Panc1 (cell line): ENCODE measurements around the gene ADRB1. TPM values are rescaled to one million over a fixed set of nuclear protein-coding genes. Genes with fewer than 3 reads are reported as not detected.

Experiments
- ATAC-seq: fragments of 200-7000 bp; cut with Tn5 transposase; 2 replicates; pipeline ENCODE4 v1.9.1; 2020; ENCODE audit warnings: mild to moderate bottlenecking, moderate library complexity
- Bru-seq: library from RNA; stranded (reverse); fragments of 400-500 nt; gene quantifications from one replicate; lab custom pipeline; 2021; lab: Mats Ljungman, UMichigan
- BruChase-seq, 2 experiments: library from RNA; stranded (reverse); fragments of 400-500 nt; gene quantifications; one replicate each; lab custom pipeline; 2021; lab: Mats Ljungman, UMichigan
- BruUV-seq: library from RNA; stranded (reverse); fragments of 400-500 nt; replicated peaks from 2 replicates; lab custom pipeline; 2021; lab: Mats Ljungman, UMichigan
- CTCF ChIA-PET: fragments of 300-600 bp; sonication (Branson Sonifier 250); formaldehyde crosslinking; loops from one replicate; lab custom pipeline; 2022; ENCODE audit warnings: antibody characterized with exemption; lab: Charles Lee
- POLR2A ChIA-PET: fragments of 300-600 bp; sonication (Branson Sonifier 250); formaldehyde crosslinking; loops from one replicate; lab custom pipeline; 2022; ENCODE audit warnings: antibody characterized with exemption; lab: Charles Lee
- DNase-seq: peaks from one replicate; pipeline ENCODE4 v3.0.0-alpha.2; 2010; ENCODE audit warnings: low read depth, low spot score
- H3K27ac ChIP-seq: 2 replicates; pipeline ENCODE4 v1.5.1; 2011; ENCODE audit warnings: mild to moderate bottlenecking, low read length, inconsistent platforms
- H3K27me3 ChIP-seq: fragments of 200-500 bp; sonication (Bioruptor generic); 2 replicates; pipeline ENCODE4 v1.6.0; 2014; ENCODE audit warnings: low read length, inconsistent platforms; ENCODE audit not compliant: control insufficient read depth, insufficient read depth
- H3K36me3 ChIP-seq: fragments of 200-500 bp; sonication (Bioruptor generic); 2 replicates; pipeline ENCODE4 v1.5.1; 2014; ENCODE audit warnings: inconsistent platforms, mild to moderate bottlenecking, low read length, moderate library complexity; ENCODE audit not compliant: control insufficient read depth, insufficient read depth
- H3K4me1 ChIP-seq: 2 replicates; pipeline ENCODE4 v1.5.1; 2011; ENCODE audit warnings: inconsistent platforms, mild to moderate bottlenecking, low read length, moderate library complexity; ENCODE audit not compliant: control insufficient read depth, insufficient read depth
- H3K4me3 ChIP-seq, 2 experiments: 2 replicates each; pipeline ENCODE4 v1.5.1; 2011 to 2012; ENCODE audit warnings: low read depth in 2 of 2, low read length in 2 of 2, mild to moderate bottlenecking in 2 of 2, inconsistent platforms in 1 of 2, moderate library complexity in 1 of 2
- H3K9me3 ChIP-seq: fragments of 200-500 bp; sonication (Bioruptor generic); 2 replicates; pipeline ENCODE4 v1.5.1; 2014; ENCODE audit warnings: low read depth, mild to moderate bottlenecking, inconsistent platforms, low read length, moderate library complexity; ENCODE audit not compliant: control insufficient read depth, insufficient read depth
- POLR2AphosphoS5 ChIP-seq: IDR thresholded peaks from 2 replicates; pipeline ENCODE4 v1.6.1; 2012; ENCODE audit warnings: mild to moderate bottlenecking, low read depth, low read length, moderate library complexity
- SIN3A ChIP-seq: IDR thresholded peaks from 2 replicates; pipeline ENCODE4 v1.6.1; 2012; ENCODE audit warnings: low read depth, mild to moderate bottlenecking, low read length, moderate library complexity, borderline replicate concordance; ENCODE audit not compliant: insufficient read depth
- TCF7L2 ChIP-seq: IDR thresholded peaks from 2 replicates; pipeline ENCODE4 v1.6.1; 2011; ENCODE audit warnings: mild to moderate bottlenecking, low read depth, low read length, inconsistent platforms
- in situ Hi-C: cut with HindIII; loops from 2 replicates; pipeline ENCODE4 v1.10.0; 2016; ENCODE audit warnings: low sequenced_read_pairs, low pct_unique_long_range_greater_than_20kb
- intact Hi-C: fragments of 100-400 bp; cut with micrococcal nuclease; formaldehyde crosslinking; loops from one replicate; pipeline ENCODE4 v1.10.0; 2022; ENCODE audit not compliant: unreplicated experiment
- long read RNA-seq: library from polyadenylated mRNA; unstranded; transcript quantifications from one replicate; pipeline ENCODE4 v2.0.0, GENCODE V29; 2021; ENCODE audit not compliant: unreplicated experiment
- polyA plus RNA-seq: library from polyadenylated mRNA; unstranded; fragments of >200 nt; gene quantifications from one replicate; pipeline ENCODE4 v1.2.1, GENCODE V29; 2012; ENCODE audit warnings: missing spikeins; ENCODE audit not compliant: insufficient read length
- total RNA-seq: library from RNA; stranded (reverse); gene quantifications from one replicate; pipeline ENCODE4 v1.2.1, GENCODE V29; 2021; ENCODE audit not compliant: unreplicated experiment
- TF ChIP-seq, protein P1 (sequence below): fragments of 450-650 bp; IDR thresholded peaks from 2 replicates; pipeline ENCODE4 v1.5.1; 2017; ENCODE audit warnings: mild to moderate bottlenecking
- TF ChIP-seq, protein P2 (sequence below), 2 experiments: IDR thresholded peaks; 2 replicates each; pipeline ENCODE4 v1.6.1; 2011 to 2012; ENCODE audit warnings: low read depth in 2 of 2, control low read depth in 1 of 2, low read length in 1 of 2, mild to moderate bottlenecking in 1 of 2, moderate library complexity in 1 of 2; ENCODE audit not compliant: insufficient read depth in 1 of 2

Gene ADRB1
- 12.9 TPM for total RNA-seq
- 11.0 TPM for polyA plus RNA-seq
- Bru-seq, nascent RNA = percentile 78 among the genes with signal in this experiment
- BruChase-seq, experiment 1, labeled RNA remaining after a 2-hour chase = percentile 93 among the genes with signal in this experiment
- percentile 67 among the genes with signal in this experiment for BruChase-seq, experiment 2, labeled RNA remaining after a 6-hour chase
- long read RNA-seq, transcript ADRB1-201 (1 exons, 2,853 nt) = major isoform, 10 of 10 reads
- long read RNA-seq, partial matches to known transcripts = 0 of 10 reads
- long read RNA-seq, other reads (novel, unspliced or antisense) = 0 of 10 reads

DNA sequence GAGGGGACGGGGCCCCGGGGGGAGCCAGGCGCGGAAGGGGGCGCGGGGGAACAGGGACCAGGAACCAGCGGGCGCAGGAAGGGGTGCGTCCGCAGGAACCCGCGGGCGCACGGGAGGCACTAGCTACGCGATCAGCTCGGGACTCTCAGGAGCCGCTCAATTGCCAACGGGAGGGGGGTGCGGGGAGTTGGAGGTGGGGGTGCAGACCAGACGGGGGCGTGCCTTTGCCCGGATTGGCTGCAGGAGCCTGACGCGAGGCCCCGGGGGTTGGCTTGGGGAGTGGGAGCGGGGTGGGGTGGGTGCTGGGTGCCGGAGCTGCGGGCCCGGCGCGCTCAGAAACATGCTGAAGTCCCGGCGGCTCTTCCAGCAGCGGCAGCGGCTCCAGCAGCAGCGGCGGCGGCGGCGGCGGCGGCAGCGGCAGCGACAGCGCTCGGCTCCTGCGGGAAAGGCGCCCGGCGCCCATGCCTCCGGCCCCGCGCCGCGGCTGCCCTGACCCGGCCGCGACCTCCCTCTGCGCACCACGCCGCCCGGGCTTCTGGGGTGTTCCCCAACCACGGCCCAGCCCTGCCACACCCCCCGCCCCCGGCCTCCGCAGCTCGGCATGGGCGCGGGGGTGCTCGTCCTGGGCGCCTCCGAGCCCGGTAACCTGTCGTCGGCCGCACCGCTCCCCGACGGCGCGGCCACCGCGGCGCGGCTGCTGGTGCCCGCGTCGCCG lies at the start of gene ADRB1:
Gene ADRB1 (plus strand): TSS at position 335 of the 715 bp plus-strand sequence. CDS start 267 bp downstream, at position 602.
- Histone ChIP-seq H3K36me3 (no peaks in the 10 kb centered on the region), H3K27me3 (no peaks in the 10 kb centered on the region), H3K27ac (peak within 1 kb of the TSS; percentile 89), H3K9me3 (no peaks in the 10 kb centered on the region), H3K4me1 (peaks cover 45% of the 10 kb centered on the region), H3K4me3 (peak within 1 kb of the TSS; percentile 71 to 89)
- intact Hi-C loops = loop anchor here (10.0 kb wide), 1 partner anchor 119 kb away; no protein-coding TSS in a partner anchor
- DNase-seq (no peak), ATAC-seq (peak; percentile 90)
- TF ChIP-seq SIN3A (no peak), POLR2AphosphoS5 (peak; percentile 78)
- ChIA-PET CTCF (interaction anchor here (0.6 kb wide), 2 partner anchors 86 to 315 kb away, joined by 3 to 5 read pairs; no protein-coding TSS in a partner anchor), POLR2A (interaction anchor here (0.6 to 1.0 kb wide), 2 partner anchors 25 to 47 kb away, joined by 4 to 5 read pairs; no protein-coding TSS in a partner anchor)
- in situ Hi-C loops = no loop called here
- no TSS peak for BruUV-seq

DNA sequence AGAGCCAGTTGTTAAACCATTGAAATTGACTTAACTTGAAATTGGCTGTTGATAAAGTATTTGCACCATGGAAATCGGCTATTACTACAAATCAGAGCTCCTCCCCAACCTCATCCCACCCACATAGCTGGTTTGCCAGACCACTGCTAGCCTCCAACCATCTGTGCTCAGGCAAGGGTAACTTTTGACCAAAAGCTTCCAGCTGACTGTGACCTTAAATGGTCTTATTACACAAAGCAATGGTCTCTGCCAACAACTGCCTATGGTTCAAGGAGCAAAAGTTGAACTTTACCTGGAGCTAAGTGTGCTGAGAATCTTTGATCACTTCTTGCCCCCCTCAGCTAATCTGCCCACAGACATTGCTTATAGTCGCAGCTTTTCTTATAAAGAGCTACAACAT lies 48.5 kb upstream of the ADRB1 start:
- ATAC-seq = no peak
- Histone ChIP-seq H3K36me3 (no peaks in the 10 kb centered on the region), H3K27ac (no peak overlapping the region), H3K9me3 (no peaks in the 10 kb centered on the region), H3K4me3 (no peak overlapping the region), H3K4me1 (peaks cover 3% of the 10 kb centered on the region; the same call in 1 of the 2 replicates), H3K27me3 (no peaks in the 10 kb centered on the region)
- POLR2A ChIA-PET = no interaction called here
- TF ChIP-seq SIN3A = no peak
- no peak for TF ChIP-seq TCF7L2
- TF ChIP-seq, protein P1, sequence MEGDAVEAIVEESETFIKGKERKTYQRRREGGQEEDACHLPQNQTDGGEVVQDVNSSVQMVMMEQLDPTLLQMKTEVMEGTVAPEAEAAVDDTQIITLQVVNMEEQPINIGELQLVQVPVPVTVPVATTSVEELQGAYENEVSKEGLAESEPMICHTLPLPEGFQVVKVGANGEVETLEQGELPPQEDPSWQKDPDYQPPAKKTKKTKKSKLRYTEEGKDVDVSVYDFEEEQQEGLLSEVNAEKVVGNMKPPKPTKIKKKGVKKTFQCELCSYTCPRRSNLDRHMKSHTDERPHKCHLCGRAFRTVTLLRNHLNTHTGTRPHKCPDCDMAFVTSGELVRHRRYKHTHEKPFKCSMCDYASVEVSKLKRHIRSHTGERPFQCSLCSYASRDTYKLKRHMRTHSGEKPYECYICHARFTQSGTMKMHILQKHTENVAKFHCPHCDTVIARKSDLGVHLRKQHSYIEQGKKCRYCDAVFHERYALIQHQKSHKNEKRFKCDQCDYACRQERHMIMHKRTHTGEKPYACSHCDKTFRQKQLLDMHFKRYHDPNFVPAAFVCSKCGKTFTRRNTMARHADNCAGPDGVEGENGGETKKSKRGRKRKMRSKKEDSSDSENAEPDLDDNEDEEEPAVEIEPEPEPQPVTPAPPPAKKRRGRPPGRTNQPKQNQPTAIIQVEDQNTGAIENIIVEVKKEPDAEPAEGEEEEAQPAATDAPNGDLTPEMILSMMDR = no peak
- TF ChIP-seq POLR2AphosphoS5 = no peak
- TF ChIP-seq, protein P2, sequence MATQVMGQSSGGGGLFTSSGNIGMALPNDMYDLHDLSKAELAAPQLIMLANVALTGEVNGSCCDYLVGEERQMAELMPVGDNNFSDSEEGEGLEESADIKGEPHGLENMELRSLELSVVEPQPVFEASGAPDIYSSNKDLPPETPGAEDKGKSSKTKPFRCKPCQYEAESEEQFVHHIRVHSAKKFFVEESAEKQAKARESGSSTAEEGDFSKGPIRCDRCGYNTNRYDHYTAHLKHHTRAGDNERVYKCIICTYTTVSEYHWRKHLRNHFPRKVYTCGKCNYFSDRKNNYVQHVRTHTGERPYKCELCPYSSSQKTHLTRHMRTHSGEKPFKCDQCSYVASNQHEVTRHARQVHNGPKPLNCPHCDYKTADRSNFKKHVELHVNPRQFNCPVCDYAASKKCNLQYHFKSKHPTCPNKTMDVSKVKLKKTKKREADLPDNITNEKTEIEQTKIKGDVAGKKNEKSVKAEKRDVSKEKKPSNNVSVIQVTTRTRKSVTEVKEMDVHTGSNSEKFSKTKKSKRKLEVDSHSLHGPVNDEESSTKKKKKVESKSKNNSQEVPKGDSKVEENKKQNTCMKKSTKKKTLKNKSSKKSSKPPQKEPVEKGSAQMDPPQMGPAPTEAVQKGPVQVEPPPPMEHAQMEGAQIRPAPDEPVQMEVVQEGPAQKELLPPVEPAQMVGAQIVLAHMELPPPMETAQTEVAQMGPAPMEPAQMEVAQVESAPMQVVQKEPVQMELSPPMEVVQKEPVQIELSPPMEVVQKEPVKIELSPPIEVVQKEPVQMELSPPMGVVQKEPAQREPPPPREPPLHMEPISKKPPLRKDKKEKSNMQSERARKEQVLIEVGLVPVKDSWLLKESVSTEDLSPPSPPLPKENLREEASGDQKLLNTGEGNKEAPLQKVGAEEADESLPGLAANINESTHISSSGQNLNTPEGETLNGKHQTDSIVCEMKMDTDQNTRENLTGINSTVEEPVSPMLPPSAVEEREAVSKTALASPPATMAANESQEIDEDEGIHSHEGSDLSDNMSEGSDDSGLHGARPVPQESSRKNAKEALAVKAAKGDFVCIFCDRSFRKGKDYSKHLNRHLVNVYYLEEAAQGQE (IDR thresholded peaks at IDR 0.05; ENCODE audit: insufficient read depth in 1 of 2, low read depth in 2 of 2, low read length in 1 of 2) = no peak
- CTCF ChIA-PET = no interaction called here
- no TSS peak for BruUV-seq
- in situ Hi-C loops (no loop called here), intact Hi-C loops (no loop called here)
- no peak for DNase-seq
